Neutrophil (primary cell): Measurements from ENCODE around the gene KLHL33.

Experiments used
- H3K27ac ChIP-seq: fragments of 200-600 bp; sonication (generic); 2 replicates; pipeline ENCODE4 v1.5.1; 2016; ENCODE audit warnings: mild to moderate bottlenecking, moderate library complexity
- H3K27me3 ChIP-seq: fragments of 200-600 bp; sonication (generic); 2 replicates; pipeline ENCODE4 v1.6.0; 2016; ENCODE audit warnings: mild to moderate bottlenecking
- H3K36me3 ChIP-seq: fragments of 200-600 bp; sonication (generic); 2 replicates; pipeline ENCODE4 v1.5.1; 2017
- H3K4me1 ChIP-seq, 2 experiments: fragments of 200-600 bp in 1 of 2; sonication (generic) in 1 of 2; 1 replicate in 1 of 2; 2 replicates in 1 of 2; pipeline versions ENCODE4 v1.5.1 to v1.6.1; 2013 to 2016; ENCODE audit warnings: low read depth in 1 of 2, low read length in 1 of 2, mild to moderate bottlenecking in 1 of 2, moderate library complexity in 1 of 2; ENCODE audit not compliant: control insufficient read depth in 1 of 2, insufficient read depth in 1 of 2
- H3K4me3 ChIP-seq, 2 experiments: fragments of 200-600 bp in 1 of 2; sonication (generic) in 1 of 2; 1 replicate in 1 of 2; 2 replicates in 1 of 2; pipeline ENCODE4 v1.5.1; 2013 to 2016; ENCODE audit warnings: low read depth in 1 of 2, low read length in 1 of 2, mild to moderate bottlenecking in 1 of 2, moderate library complexity in 1 of 2
- H3K9me3 ChIP-seq: fragments of 200-600 bp; sonication (generic); 2 replicates; pipeline ENCODE4 v1.5.1; 2016
- TF ChIP-seq, protein P1 (sequence below): fragments of 200-600 bp; sonication (generic); IDR thresholded peaks from 2 replicates; pipeline ENCODE4 v1.5.1; 2016; ENCODE audit warnings: antibody characterized with exemption

Gene KLHL33

DNA sequence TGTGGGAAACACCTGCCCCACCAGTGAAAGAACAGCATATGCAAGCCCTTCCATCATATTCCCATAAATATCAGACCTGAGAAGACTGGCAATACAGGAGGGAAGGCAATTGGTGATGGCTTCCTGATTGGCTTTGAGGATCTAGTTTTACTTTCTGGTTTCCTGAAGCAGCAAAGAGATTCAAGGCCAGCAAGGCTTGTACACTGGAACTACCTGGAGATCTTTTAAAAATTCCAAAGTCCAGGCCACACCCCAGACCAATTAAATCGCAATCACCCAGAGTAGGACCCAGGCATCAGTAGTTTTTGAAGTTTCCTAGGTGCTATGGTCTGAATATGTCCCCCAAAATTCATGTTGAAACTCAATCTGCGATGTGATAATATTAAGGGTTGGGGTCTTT, 19.7 kb downstream of the KLHL33 start:
- peak overlapping the region; percentile 27 for H3K27ac ChIP-seq
- TF ChIP-seq, protein P1, sequence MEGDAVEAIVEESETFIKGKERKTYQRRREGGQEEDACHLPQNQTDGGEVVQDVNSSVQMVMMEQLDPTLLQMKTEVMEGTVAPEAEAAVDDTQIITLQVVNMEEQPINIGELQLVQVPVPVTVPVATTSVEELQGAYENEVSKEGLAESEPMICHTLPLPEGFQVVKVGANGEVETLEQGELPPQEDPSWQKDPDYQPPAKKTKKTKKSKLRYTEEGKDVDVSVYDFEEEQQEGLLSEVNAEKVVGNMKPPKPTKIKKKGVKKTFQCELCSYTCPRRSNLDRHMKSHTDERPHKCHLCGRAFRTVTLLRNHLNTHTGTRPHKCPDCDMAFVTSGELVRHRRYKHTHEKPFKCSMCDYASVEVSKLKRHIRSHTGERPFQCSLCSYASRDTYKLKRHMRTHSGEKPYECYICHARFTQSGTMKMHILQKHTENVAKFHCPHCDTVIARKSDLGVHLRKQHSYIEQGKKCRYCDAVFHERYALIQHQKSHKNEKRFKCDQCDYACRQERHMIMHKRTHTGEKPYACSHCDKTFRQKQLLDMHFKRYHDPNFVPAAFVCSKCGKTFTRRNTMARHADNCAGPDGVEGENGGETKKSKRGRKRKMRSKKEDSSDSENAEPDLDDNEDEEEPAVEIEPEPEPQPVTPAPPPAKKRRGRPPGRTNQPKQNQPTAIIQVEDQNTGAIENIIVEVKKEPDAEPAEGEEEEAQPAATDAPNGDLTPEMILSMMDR: no peak
- H3K36me3 ChIP-seq: no peaks in the 10 kb centered on the region
- H3K4me1 ChIP-seq: peaks cover 13 to 24% of the 10 kb centered on the region in 2 experiments
- H3K4me3 ChIP-seq: no peak overlapping the region
- H3K27me3 ChIP-seq: no peaks in the 10 kb centered on the region
- H3K9me3 ChIP-seq: no peaks in the 10 kb centered on the region

DNA sequence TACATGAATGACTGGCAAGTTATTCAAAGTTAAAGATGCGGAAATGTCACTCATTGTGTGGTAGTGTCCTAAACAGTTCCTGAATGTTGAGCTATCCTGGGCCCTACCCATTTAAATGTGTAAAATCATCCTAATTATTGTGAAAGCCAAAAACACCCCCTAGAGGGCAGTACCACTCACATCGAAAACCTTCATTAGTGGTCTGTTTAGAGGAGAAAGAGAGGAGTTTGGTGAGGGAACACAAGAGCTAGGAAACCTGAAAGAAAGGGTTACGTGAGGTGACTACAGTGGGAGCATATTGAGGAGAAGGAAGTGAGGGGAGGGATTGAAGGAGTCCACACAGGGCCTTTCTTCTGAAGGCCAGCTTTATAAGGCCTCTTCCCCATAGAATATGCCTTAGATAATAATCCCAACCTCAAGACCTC, 20.2 kb downstream of the KLHL33 start:
- no peaks in the 10 kb centered on the region for H3K9me3 ChIP-seq
- peak overlapping the region; percentile 27 for H3K27ac ChIP-seq
- H3K36me3 ChIP-seq: no peaks in the 10 kb centered on the region
- TF ChIP-seq, protein P1: peak; percentile 26
- H3K4me3 ChIP-seq: no peak overlapping the region
- H3K27me3 ChIP-seq: no peaks in the 10 kb centered on the region
- H3K4me1 ChIP-seq: peaks cover 13 to 24% of the 10 kb centered on the region in 2 experiments

DNA sequence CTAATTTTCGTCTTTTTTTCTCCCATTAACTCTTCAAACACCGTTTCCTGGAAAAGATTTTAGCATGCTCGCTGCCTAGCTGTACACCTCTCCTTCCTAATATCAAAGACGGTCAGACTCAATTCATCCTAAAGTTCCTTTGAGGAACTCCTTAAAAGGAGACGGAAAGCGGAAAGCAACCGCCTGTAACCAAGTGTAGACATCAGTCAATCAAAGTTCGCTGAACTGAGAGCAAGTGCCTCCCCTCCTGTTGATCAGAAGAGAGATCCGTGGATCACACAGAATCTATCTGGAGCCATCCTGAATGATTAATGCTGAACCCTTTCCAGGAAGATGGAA, 22.3 kb downstream of the KLHL33 start:
- Histone ChIP-seq H3K4me3 (peak overlapping the region; percentile 75 to 89), H3K9me3 (no peaks in the 10 kb centered on the region), H3K36me3 (no peaks in the 10 kb centered on the region), H3K27ac (peak overlapping the region; percentile 89), H3K4me1 (peaks cover 13 to 24% of the 10 kb centered on the region in 2 experiments), H3K27me3 (no peaks in the 10 kb centered on the region)
- TF ChIP-seq, protein P1: no peak

DNA sequence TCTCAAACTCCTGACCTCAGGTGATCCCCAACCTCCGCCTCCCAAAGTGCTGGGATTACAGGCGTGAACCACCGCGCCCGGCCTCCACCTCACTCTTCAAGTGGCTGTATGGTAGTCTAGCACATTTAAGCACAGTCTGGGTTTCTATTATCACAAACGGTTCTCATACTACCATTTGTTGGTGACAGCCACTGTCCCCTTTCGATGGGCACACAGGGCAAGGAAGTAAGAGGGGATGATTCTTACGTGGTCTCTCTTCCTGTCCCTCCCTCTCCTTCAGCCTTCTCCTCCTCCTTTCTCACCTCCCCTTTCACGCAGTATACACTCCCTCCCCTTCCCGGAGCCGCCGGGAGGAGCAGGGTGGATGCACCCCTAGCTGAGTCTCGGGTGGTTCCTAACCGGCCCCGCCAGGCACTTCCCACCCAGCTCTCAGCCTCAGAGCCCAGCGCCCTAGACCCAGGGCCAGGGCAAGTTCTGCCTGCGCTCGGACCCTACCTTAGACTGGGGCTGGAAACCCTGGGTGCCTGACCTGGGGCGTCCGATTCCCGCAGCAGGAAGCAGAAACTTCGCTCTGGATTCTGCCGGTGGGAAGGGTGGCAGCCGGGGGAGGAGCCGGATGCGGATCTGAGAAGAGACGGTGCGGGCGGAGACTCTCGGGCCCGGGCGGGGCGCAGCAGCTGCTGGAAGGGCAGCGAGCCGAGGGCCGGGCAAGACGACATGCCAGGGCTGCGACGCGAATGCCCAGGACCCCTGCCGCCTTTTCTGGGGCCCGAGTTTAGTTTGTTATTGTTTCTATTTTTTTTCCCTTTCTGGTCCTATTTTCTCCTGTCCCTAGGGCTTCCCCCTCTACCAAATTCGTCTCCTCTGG, 22.9 kb downstream of the KLHL33 start, which contains the start of gene TEP1:
TEP1 (minus strand) TSS at position 626 of the 868 bp plus-strand sequence. CDS start 5,062 bp downstream, outside the sequence.
- Histone ChIP-seq H3K27ac (peak within 1 kb of the TSS; percentile 89), H3K27me3 (no peaks in the 10 kb centered on the region), H3K9me3 (no peaks in the 10 kb centered on the region), H3K4me3 (peak within 1 kb of the TSS; percentile 75 to 89), H3K36me3 (peaks cover 4% of the 10 kb centered on the region), H3K4me1 (peaks cover 13 to 24% of the 10 kb centered on the region in 2 experiments)
- TF ChIP-seq, protein P1: no peak

DNA sequence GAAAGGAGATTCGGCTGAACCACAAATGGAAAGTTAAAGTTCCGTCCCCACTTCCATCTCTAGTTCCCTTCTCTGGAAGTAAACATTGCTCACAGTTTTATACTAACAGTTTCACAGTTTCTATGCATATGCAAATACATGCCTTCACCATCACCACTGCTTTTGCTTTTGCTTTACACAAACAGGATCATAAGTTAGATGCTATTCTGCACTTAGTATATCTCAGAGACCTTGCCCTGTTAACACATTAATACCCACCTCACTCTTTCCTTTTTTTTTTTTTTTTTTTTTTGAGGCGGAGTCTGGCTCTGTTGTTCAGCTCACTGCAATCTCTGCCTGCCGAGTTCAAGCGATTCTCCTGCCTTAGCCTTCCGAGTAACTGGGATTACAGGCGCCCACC, 23.6 kb downstream of the KLHL33 start:
- Histone ChIP-seq H3K4me1 (peaks cover 13 to 24% of the 10 kb centered on the region in 2 experiments), H3K4me3 (peak overlapping the region; percentile 75 to 89), H3K36me3 (peaks cover 11% of the 10 kb centered on the region), H3K9me3 (no peaks in the 10 kb centered on the region), H3K27me3 (no peaks in the 10 kb centered on the region), H3K27ac (peak overlapping the region; percentile 89)
- TF ChIP-seq, protein P1: no peak
